ENCODE data around the gene DDIT3. TPM values are rescaled to one million over a fixed set of nuclear protein-coding genes. Genes with fewer than 3 reads are reported as not detected.

Gene DDIT3
- total and polyA plus RNA-seq, 2 of the 13 experiments (the other 11 are each of a cell fraction or from before 2014, with no cell fraction given) = 27.5 to 48.7 TPM

DNA sequence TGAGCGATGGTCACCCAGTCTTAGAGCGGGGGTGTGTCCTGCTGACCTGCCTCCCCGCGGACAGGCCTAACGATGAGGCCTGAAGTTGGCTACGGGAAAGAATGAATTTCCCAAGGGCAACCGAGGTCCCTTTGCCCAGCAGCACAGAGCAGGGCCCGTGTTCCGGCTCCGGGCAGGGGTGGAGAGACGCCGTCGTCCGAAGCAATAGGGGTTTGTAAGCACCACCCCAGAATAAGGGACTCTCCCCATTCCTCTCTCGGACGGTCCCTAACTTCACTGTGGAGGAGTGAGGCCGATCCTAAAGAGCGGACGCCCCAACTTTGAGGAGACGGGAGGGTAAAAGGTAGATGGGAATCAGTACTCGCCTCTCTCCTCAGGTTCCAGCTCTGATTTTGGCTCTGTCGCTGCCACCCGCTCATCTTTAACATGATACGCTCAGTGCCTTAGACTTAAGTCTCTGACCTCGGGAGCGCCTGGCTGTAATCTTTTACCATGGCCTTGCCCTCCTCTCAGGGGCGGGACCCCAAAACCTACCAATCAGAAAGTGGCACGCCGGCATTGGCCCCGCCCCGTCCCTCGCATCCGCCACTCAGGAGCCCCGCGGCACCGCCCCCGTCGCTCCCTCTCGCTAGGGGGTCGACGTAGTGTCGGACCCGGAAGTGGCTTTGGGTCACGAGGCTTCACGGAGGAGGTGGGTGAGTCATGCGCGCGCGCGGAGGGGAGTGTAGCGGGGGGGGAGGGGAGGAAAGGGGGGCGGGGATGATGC lies at the start of gene DDIT3 (continued):
- TF ChIP-seq, protein P1, sequence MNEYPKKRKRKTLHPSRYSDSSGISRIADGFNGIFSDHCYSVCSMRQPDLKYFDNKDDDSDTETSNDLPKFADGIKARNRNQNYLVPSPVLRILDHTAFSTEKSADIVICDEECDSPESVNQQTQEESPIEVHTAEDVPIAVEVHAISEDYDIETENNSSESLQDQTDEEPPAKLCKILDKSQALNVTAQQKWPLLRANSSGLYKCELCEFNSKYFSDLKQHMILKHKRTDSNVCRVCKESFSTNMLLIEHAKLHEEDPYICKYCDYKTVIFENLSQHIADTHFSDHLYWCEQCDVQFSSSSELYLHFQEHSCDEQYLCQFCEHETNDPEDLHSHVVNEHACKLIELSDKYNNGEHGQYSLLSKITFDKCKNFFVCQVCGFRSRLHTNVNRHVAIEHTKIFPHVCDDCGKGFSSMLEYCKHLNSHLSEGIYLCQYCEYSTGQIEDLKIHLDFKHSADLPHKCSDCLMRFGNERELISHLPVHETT (CRISPR knock-in tag; conservative IDR thresholded peaks at IDR 0.05) = peak; percentile 91; the same call in 1 of the 2 replicates
- TF ChIP-seq KLF13 (CRISPR knock-in tag; IDR thresholded peaks at IDR 0.05) (no peak), TRIM24 (CRISPR knock-in tag; IDR thresholded peaks at IDR 0.05) (no peak), MED8 (CRISPR knock-in tag; IDR thresholded peaks at IDR 0.05; ENCODE audit: insufficient replicate concordance) (no peak), NFYB (CRISPR knock-in tag; IDR thresholded peaks at IDR 0.05) (peak; percentile 89), ZNF441 (CRISPR knock-in tag; IDR thresholded peaks at IDR 0.05; ENCODE audit: borderline replicate concordance) (no peak), ZNF367 (CRISPR knock-in tag; IDR thresholded peaks at IDR 0.05; ENCODE audit: borderline replicate concordance) (no peak; the same call in 1 of the 2 replicates), GTF2F1 (IDR thresholded peaks at IDR 0.05; ENCODE audit: low read length) (peak; percentile 89; the same call in 1 of the 2 replicates)
- TF ChIP-seq, protein P2, sequence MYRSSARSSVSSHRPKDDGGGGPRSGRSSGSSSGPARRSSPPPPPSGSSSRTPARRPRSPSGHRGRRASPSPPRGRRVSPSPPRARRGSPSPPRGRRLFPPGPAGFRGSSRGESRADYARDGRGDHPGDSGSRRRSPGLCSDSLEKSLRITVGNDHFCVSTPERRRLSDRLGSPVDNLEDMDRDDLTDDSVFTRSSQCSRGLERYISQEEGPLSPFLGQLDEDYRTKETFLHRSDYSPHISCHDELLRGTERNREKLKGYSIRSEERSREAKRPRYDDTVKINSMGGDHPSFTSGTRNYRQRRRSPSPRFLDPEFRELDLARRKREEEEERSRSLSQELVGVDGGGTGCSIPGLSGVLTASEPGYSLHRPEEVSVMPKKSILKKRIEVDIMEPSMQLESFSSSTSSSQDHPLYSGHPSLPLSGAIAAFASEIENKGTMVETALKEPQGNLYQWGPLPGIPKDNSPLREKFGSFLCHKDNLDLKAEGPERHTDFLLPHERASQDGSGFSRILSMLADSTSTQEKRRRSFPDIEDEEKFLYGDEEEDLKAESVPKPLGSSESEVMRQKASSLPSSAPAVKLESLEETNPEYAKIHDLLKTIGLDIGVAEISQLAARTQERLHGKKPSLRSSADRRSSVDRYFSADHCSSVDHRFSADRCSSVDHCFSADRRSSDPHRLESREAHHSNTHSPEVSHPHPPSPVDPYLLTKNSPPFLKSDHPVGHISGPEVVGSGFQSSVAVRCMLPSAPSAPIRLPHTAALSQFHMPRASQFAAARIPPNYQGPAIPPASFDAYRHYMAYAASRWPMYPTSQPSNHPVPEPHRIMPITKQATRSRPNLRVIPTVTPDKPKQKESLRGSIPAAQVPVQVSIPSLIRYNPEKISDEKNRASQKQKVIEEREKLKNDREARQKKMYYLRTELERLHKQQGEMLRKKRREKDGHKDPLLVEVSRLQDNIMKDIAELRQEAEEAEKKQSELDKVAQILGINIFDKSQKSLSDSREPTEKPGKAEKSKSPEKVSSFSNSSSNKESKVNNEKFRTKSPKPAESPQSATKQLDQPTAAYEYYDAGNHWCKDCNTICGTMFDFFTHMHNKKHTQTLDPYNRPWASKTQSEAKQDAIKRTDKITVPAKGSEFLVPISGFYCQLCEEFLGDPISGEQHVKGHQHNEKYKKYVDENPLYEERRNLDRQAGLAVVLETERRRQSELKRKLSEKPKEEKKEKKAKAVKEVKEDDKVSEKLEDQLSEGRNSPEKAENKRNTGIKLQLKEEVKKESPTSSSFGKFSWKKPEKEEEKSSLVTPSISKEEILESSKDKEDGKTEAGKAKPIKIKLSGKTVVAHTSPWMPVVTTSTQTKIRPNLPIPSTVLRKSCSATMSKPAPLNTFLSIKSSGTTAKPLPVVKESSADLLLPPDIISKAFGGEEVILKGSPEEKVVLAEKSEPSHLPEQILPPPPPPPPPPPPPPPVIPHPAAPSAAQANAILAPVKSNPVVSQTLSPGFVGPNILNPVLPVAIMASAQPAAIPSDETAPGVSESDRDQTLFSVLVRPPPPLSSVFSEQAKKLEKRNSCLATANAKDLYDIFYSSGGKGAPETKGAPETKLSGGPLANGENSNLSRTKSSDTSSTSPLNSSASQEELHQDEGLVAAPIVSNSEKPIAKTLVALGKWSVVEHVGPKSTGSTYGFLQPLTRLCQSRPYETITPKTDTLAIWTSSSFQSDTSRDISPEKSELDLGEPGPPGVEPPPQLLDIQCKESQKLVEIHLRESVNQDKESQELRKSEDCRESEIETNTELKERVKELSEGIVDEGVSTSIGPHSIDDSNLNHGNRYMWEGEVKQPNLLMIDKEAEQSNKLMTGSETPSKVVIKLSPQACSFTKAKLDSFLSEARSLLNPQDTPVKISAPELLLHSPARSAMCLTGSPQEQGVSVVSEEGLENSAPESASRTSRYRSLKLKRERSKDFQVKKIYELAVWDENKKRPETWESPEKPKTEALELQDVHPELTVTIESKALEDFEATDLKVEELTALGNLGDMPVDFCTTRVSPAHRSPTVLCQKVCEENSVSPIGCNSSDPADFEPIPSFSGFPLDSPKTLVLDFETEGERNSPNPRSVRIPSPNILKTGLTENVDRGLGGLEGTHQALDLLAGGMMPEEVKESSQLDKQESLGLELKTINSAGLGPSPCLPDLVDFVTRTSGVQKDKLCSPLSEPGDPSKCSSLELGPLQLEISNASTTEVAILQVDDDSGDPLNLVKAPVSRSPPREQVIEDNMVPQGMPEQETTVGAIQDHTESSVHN (CRISPR knock-in tag; IDR thresholded peaks at IDR 0.05) = peak; percentile 82; the same call in 1 of the 2 replicates
- TF ChIP-seq, protein P3, sequence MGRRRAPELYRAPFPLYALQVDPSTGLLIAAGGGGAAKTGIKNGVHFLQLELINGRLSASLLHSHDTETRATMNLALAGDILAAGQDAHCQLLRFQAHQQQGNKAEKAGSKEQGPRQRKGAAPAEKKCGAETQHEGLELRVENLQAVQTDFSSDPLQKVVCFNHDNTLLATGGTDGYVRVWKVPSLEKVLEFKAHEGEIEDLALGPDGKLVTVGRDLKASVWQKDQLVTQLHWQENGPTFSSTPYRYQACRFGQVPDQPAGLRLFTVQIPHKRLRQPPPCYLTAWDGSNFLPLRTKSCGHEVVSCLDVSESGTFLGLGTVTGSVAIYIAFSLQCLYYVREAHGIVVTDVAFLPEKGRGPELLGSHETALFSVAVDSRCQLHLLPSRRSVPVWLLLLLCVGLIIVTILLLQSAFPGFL (CRISPR knock-in tag; IDR thresholded peaks at IDR 0.05) = no peak
- TF ChIP-seq, protein P4, sequence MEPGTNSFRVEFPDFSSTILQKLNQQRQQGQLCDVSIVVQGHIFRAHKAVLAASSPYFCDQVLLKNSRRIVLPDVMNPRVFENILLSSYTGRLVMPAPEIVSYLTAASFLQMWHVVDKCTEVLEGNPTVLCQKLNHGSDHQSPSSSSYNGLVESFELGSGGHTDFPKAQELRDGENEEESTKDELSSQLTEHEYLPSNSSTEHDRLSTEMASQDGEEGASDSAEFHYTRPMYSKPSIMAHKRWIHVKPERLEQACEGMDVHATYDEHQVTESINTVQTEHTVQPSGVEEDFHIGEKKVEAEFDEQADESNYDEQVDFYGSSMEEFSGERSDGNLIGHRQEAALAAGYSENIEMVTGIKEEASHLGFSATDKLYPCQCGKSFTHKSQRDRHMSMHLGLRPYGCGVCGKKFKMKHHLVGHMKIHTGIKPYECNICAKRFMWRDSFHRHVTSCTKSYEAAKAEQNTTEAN (CRISPR knock-in tag; conservative IDR thresholded peaks at IDR 0.05) = 0 out of 2 replicates have a peak, but pooled peaks have one; percentile 46
- TF ChIP-seq, protein P5, sequence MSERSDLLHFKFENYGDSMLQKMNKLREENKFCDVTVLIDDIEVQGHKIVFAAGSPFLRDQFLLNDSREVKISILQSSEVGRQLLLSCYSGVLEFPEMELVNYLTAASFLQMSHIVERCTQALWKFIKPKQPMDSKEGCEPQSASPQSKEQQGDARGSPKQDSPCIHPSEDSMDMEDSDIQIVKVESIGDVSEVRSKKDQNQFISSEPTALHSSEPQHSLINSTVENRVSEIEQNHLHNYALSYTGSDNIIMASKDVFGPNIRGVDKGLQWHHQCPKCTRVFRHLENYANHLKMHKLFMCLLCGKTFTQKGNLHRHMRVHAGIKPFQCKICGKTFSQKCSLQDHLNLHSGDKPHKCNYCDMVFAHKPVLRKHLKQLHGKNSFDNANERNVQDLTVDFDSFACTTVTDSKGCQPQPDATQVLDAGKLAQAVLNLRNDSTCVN (CRISPR knock-in tag; IDR thresholded peaks at IDR 0.05; ENCODE audit: borderline replicate concordance) = 0 out of 2 replicates have a peak, but pooled peaks have one; percentile 30
- TF ChIP-seq, protein P6, sequence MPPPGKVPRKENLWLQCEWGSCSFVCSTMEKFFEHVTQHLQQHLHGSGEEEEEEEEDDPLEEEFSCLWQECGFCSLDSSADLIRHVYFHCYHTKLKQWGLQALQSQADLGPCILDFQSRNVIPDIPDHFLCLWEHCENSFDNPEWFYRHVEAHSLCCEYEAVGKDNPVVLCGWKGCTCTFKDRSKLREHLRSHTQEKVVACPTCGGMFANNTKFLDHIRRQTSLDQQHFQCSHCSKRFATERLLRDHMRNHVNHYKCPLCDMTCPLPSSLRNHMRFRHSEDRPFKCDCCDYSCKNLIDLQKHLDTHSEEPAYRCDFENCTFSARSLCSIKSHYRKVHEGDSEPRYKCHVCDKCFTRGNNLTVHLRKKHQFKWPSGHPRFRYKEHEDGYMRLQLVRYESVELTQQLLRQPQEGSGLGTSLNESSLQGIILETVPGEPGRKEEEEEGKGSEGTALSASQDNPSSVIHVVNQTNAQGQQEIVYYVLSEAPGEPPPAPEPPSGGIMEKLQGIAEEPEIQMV (CRISPR knock-in tag; IDR thresholded peaks at IDR 0.05; ENCODE audit: low read depth) = peak; percentile 68

Data from HepG2 (cell line).